ENCODE data around the gene WRAP73. TPM values are rescaled to one million over a fixed set of nuclear protein-coding genes. Genes with fewer than 3 reads are reported as not detected.

Gene WRAP73
- total RNA-seq, 1 donor, result 10.0 TPM

- H3K4me3 ChIP-seq (ENCODE audit: low read depth, low read length), result no peak overlapping the region
- no peak for DNase-seq (ENCODE audit: low read depth)
- no peak for TF ChIP-seq CTCF (IDR thresholded peaks at IDR 0.05; ENCODE audit: insufficient read depth, low read length)
Observed at GRCh38 chr1:3678361-3679097, 28.6 kb upstream of the WRAP73 start.

- no peak for DNase-seq (ENCODE audit: low read depth)
Observed at GRCh38 chr1:3677484-3677883, 27.6 kb upstream of the WRAP73 start.

GRCh38 chr1:3676581-3677470 is 26.9 kb upstream of the WRAP73 start:
- DNase-seq (ENCODE audit: low read depth), result no peak
- TF ChIP-seq CTCF (IDR thresholded peaks at IDR 0.05; ENCODE audit: insufficient read depth, low read length), result no peak
- no peak overlapping the region for H3K4me3 ChIP-seq (ENCODE audit: low read depth, low read length)

More at GRCh38 chr1:3677484-3677883, 27.6 kb upstream of the WRAP73 start:
- no peak overlapping the region for H3K4me3 ChIP-seq (ENCODE audit: low read depth, low read length)
- TF ChIP-seq CTCF (IDR thresholded peaks at IDR 0.05; ENCODE audit: insufficient read depth, low read length), result no peak

- no peak for TF ChIP-seq CTCF (IDR thresholded peaks at IDR 0.05; ENCODE audit: insufficient read depth, low read length)
- DNase-seq (ENCODE audit: low read depth), result no peak
- H3K4me3 ChIP-seq (ENCODE audit: low read depth, low read length), result no peak overlapping the region
Observed at GRCh38 chr1:3675436-3675835, 25.5 kb upstream of the WRAP73 start.

GRCh38 chr1:3674100-3675094 is 24.5 kb upstream of the WRAP73 start:
- no peak for DNase-seq (ENCODE audit: low read depth)
- H3K4me3 ChIP-seq (ENCODE audit: low read depth, low read length), result no peak overlapping the region
- TF ChIP-seq CTCF (IDR thresholded peaks at IDR 0.05; ENCODE audit: insufficient read depth, low read length), result no peak

Measured in fibroblast of the aortic adventitia (primary cell).